WI38 (cell line): ENCODE measurements around the gene LRRFIP1.
"Not testable (repeated sequence)": the region's sequence is repeated elsewhere in the genome, so short reads cannot be mapped to it uniquely, and the experiment has no call there.

ENCODE experiments used
- H3K4me3 ChIP-seq: 2 replicates; pipeline ENCODE4 v1.5.1; 2011; ENCODE audit warnings: low read depth, mild to moderate bottlenecking, control low read depth, low read length
- CTCF ChIP-seq: IDR thresholded peaks from 2 replicates; pipeline ENCODE4 v1.5.1; 2012; ENCODE audit warnings: low read depth, mild to moderate bottlenecking, control low read depth, low read length

LRRFIP1 gene

GRCh38 chr2:237758185-237758584 lies 130.8 kb downstream of the LRRFIP1 start:
- no peak overlapping the region for H3K4me3 ChIP-seq

GRCh38 chr2:237759176-237759575 lies 131.8 kb downstream of the LRRFIP1 start:
- no peak overlapping the region for H3K4me3 ChIP-seq
- TF ChIP-seq CTCF: no peak

More at GRCh38 chr2:237758185-237758584, 130.8 kb downstream of the LRRFIP1 start:
- TF ChIP-seq CTCF: no peak

- no peak overlapping the region for H3K4me3 ChIP-seq
- TF ChIP-seq CTCF: no peak
Measured at GRCh38 chr2:237760506-237761502, 133.4 kb downstream of the LRRFIP1 start.

GRCh38 chr2:237762291-237763182 lies 135.2 kb downstream of the LRRFIP1 start:
- H3K4me3 ChIP-seq: not testable (repeated sequence)

- no peak for TF ChIP-seq CTCF
Measured at GRCh38 chr2:237763812-237764211, 136.4 kb downstream of the LRRFIP1 start.

GRCh38 chr2:237765122-237765521 lies 137.7 kb downstream of the LRRFIP1 start:
- not testable (repeated sequence) for H3K4me3 ChIP-seq

More at GRCh38 chr2:237763812-237764211, 136.4 kb downstream of the LRRFIP1 start:
- no peak overlapping the region for H3K4me3 ChIP-seq

- H3K4me3 ChIP-seq: no peak overlapping the region
- TF ChIP-seq CTCF: no peak
Measured at GRCh38 chr2:237765875-237766274, 138.5 kb downstream of the LRRFIP1 start.

- H3K4me3 ChIP-seq: no peak overlapping the region
- TF ChIP-seq CTCF: no peak
Measured at GRCh38 chr2:237766340-237766739, 139.0 kb downstream of the LRRFIP1 start.
